Immature natural killer cell (primary cell): Measurements from ENCODE around the gene GPC6. TPM values are rescaled to one million over a fixed set of nuclear protein-coding genes. Genes with fewer than 3 reads are reported as not detected.

ENCODE experiments used
- DNase-seq, 3 donors: peaks; one replicate each; pipeline ENCODE4 v3.0.0; 2022; ENCODE audit warnings: mixed read lengths in 1 of 3
- H3K27ac Mint-ChIP-seq, 6 donors: one replicate each; pipeline ENCODE4 v1.8.0; 2020; ENCODE audit warnings: mixed read lengths in 6 of 6, mild to moderate bottlenecking in 5 of 6, inconsistent platforms in 4 of 6, moderate library complexity in 3 of 6
- H3K27me3 Mint-ChIP-seq, 3 donors: one replicate each; pipeline ENCODE4 v1.8.0; 2020 to 2021; ENCODE audit warnings: low read depth in 3 of 3, mild to moderate bottlenecking in 3 of 3, mixed read lengths in 3 of 3, moderate library complexity in 3 of 3, inconsistent platforms in 1 of 3
- H3K36me3 Mint-ChIP-seq, 3 donors: one replicate each; pipeline ENCODE4 v1.8.0; 2020; ENCODE audit warnings: mixed read lengths in 3 of 3, inconsistent platforms in 2 of 3, mild to moderate bottlenecking in 2 of 3
- H3K4me1 Mint-ChIP-seq, 2 donors: one replicate each; pipeline ENCODE4 v1.8.0; 2020; ENCODE audit warnings: inconsistent platforms in 2 of 2, mild to moderate bottlenecking in 2 of 2, mixed read lengths in 2 of 2, moderate library complexity in 1 of 2
- H3K4me3 Mint-ChIP-seq, 5 donors: one replicate each; pipeline ENCODE4 v1.8.0; 2020; ENCODE audit warnings: mild to moderate bottlenecking in 5 of 5, mixed read lengths in 5 of 5, inconsistent platforms in 3 of 5, moderate library complexity in 3 of 5
- H3K9me3 Mint-ChIP-seq, 6 donors: one replicate each; pipeline ENCODE4 v1.8.0; 2020; ENCODE audit warnings: mild to moderate bottlenecking in 6 of 6, mixed read lengths in 6 of 6, inconsistent platforms in 4 of 6, moderate library complexity in 3 of 6
- polyA plus RNA-seq, 3 donors: library from polyadenylated mRNA; unstranded; fragments of 300-500 nt; fragmentation: Illumina TruSeq; gene quantifications; one replicate each; pipeline ENCODE4 v1.2.3, GENCODE V29; 2021

GPC6 gene
- polyA plus RNA-seq, 3 donors from 2014 or later, result not detected

DNA sequence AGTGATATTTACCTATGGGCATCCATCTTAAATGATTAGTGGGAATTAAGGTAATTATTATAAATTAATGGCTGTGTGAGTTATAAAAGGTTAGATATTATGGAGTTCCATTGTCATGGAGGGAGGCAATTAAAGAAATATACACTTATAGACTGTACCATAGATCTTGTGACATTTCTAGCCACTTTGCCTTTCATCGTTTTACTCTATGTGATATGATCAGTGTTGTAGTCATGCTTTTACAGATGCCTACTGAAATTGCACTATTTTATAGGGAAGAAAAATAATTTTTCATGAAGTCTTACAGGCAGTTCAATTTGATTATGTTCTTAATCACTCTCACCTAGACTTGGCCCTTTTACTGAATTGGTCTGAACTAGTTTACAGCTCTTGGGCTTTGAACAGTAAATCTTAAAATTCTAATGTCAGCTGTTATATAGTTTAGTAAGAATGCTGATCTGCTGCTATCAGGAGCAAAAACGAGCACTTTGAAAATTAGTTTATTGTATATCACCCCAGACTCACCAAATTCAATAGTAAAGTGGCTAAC, 301.2 kb downstream of the GPC6 start:
- Mint-ChIP-seq H3K9me3 (peaks cover 0 to 3% (median 0%) of the 10 kb centered on the region in 6 donors), H3K4me1 (no peaks in the 10 kb centered on the region), H3K27ac (no peak overlapping the region), H3K27me3 (no peaks in the 10 kb centered on the region), H3K36me3 (no peaks in the 10 kb centered on the region), H3K4me3 (no peak overlapping the region)
- no peak for DNase-seq

- Mint-ChIP-seq H3K36me3 (no peaks in the 10 kb centered on the region), H3K4me1 (no peaks in the 10 kb centered on the region), H3K27ac (no peak overlapping the region), H3K4me3 (no peak overlapping the region), H3K27me3 (no peaks in the 10 kb centered on the region), H3K9me3 (peaks cover 0 to 6% (median under 1%) of the 10 kb centered on the region in 6 donors)
- no peak for DNase-seq
These were observed 303.4 kb downstream of the GPC6 start for GRCh38 chr13:93529961-93530360.

DNA sequence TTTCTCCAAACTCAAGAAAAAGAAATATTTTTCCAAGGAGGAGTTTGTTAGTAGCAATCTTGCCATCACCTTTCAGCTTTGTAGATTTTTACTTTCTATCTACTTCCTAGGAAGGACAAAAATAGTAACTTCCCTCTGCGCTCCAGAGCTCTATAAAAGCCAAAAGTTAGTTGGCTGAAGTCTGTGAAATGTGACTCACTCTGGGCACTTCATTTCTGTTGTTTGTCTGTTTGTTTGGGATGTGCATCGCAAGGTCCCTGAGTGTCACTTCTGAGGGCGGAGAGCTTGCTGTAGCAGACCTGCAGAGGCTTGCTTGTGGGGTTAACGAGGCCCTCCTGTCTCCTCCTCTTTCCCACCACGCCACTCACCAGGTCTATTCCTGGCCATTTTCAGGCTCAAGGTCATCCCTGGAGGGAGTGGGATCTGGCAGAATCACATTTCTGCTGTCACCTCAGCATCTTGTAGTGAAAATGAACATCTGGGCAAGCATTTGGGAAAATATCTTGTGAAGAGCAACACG, 307.6 kb downstream of the GPC6 start:
- Mint-ChIP-seq H3K36me3 (no peaks in the 10 kb centered on the region), H3K27me3 (no peaks in the 10 kb centered on the region), H3K4me1 (no peaks in the 10 kb centered on the region), H3K27ac (no peak overlapping the region), H3K9me3 (peaks cover 0 to 6% (median 2%) of the 10 kb centered on the region in 6 donors), H3K4me3 (no peak overlapping the region)
- DNase-seq, result no peak

DNA sequence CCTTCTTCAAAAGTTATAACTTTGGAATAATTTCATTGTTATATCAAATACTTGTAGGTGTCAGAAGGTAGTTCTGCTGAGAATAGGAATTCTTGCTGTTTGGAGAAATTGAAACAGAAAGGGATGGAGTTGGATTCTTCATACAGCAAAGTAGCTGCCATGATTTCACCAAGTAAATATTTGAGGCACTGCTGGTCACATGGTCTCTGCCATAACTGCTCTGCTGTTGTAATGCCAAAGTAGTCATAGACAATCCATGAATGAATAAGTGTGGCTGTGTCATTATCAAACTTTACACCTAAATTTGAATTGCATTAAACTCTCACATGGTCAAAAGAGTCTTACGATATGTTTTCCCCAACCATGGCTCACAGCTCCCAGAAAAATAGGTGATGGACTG, 308.6 kb downstream of the GPC6 start:
- no peaks in the 10 kb centered on the region for H3K27me3 Mint-ChIP-seq
- no peak overlapping the region for H3K27ac Mint-ChIP-seq
- peaks cover 0 to 6% (median 5%) of the 10 kb centered on the region in 6 donors for H3K9me3 Mint-ChIP-seq
- H3K4me3 Mint-ChIP-seq, result no peak overlapping the region
- H3K4me1 Mint-ChIP-seq, result no peaks in the 10 kb centered on the region
- DNase-seq, result no peak
- no peaks in the 10 kb centered on the region for H3K36me3 Mint-ChIP-seq

- no peak overlapping the region for H3K27ac Mint-ChIP-seq
- no peak for DNase-seq
- H3K27me3 Mint-ChIP-seq, result peaks cover 0 to 2% (median 0%) of the 10 kb centered on the region in 3 donors
- H3K4me1 Mint-ChIP-seq, result no peaks in the 10 kb centered on the region
- no peak overlapping the region for H3K4me3 Mint-ChIP-seq
- H3K9me3 Mint-ChIP-seq, result peaks cover 0 to 23% (median 7%) of the 10 kb centered on the region in 6 donors
- H3K36me3 Mint-ChIP-seq, result no peaks in the 10 kb centered on the region
These were observed 313.3 kb downstream of the GPC6 start for GRCh38 chr13:93539914-93540313.

GRCh38 chr13:93547886-93548285, 321.3 kb downstream of the GPC6 start:
- Mint-ChIP-seq H3K27me3 (peaks cover 0 to under 1% (median 0%) of the 10 kb centered on the region in 3 donors), H3K36me3 (no peaks in the 10 kb centered on the region), H3K27ac (no peak overlapping the region), H3K4me1 (no peaks in the 10 kb centered on the region), H3K4me3 (no peak overlapping the region), H3K9me3 (peaks cover 3 to 30% (median 9%) of the 10 kb centered on the region in 6 donors)
- DNase-seq, result no peak

- Mint-ChIP-seq H3K27me3 (no peaks in the 10 kb centered on the region), H3K9me3 (peaks cover 3 to 30% (median 9%) of the 10 kb centered on the region in 6 donors), H3K36me3 (no peaks in the 10 kb centered on the region), H3K27ac (no peak overlapping the region), H3K4me1 (no peaks in the 10 kb centered on the region), H3K4me3 (no peak overlapping the region)
- no peak for DNase-seq
These were observed 322.9 kb downstream of the GPC6 start for GRCh38 chr13:93549326-93550005.

- no peaks in the 10 kb centered on the region for H3K36me3 Mint-ChIP-seq
- no peak overlapping the region for H3K4me3 Mint-ChIP-seq
- H3K27ac Mint-ChIP-seq, result no peak overlapping the region
- H3K9me3 Mint-ChIP-seq, result peaks cover 3 to 25% (median 9%) of the 10 kb centered on the region in 6 donors
- no peaks in the 10 kb centered on the region for H3K4me1 Mint-ChIP-seq
- no peak for DNase-seq
- no peaks in the 10 kb centered on the region for H3K27me3 Mint-ChIP-seq
These were observed 323.6 kb downstream of the GPC6 start for GRCh38 chr13:93550236-93550635.

DNA sequence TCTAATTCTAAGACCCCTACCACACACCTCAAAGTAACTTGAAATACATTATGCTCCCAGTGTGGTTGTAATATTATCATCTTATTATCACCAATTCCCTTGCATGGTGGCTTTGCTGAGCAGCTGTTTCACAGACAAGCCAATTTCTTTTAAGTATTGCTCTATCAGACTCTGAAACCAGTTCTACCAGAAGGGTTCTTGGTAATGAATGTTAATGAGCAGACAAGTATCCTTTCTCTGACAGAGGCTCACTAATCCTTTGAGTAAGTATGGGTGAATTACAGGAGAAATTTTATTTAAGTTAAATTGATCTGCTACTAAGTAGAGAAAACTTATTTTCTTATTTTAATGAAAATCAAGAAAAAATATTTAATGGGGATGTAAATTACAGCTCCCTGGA, 326.0 kb downstream of the GPC6 start:
- Mint-ChIP-seq H3K9me3 (peaks cover 3 to 20% (median 4%) of the 10 kb centered on the region in 6 donors), H3K27ac (no peak overlapping the region), H3K4me1 (no peaks in the 10 kb centered on the region), H3K27me3 (peaks cover 0 to 3% (median 0%) of the 10 kb centered on the region in 3 donors), H3K36me3 (no peaks in the 10 kb centered on the region), H3K4me3 (no peak overlapping the region)
- no peak for DNase-seq

DNA sequence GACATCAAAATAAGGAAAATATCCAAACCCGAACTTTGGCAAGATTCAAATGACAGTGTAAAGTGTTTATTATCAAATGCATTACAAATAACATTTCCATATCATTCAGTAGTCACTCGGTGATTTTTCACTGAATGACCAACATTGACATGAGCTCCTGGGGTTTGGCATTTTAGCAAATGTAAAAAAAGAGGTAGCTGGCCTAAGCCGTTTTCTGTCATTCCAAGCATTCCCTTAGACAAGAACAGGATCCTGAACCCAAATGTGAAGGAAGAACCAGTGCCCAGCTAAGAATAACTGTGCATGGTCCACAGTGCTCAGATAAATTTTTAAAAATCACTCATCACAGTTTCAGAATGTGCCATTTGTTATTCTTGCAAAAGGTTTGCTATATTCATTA, 327.9 kb downstream of the GPC6 start:
- Mint-ChIP-seq H3K4me1 (no peaks in the 10 kb centered on the region), H3K36me3 (no peaks in the 10 kb centered on the region), H3K27me3 (peaks cover 0 to 3% (median 0%) of the 10 kb centered on the region in 3 donors), H3K9me3 (peaks cover 0 to 13% (median 6%) of the 10 kb centered on the region in 6 donors), H3K27ac (no peak overlapping the region), H3K4me3 (no peak overlapping the region)
- no peak for DNase-seq

- no peaks in the 10 kb centered on the region for H3K36me3 Mint-ChIP-seq
- peaks cover 0 to 3% (median 1%) of the 10 kb centered on the region in 3 donors for H3K27me3 Mint-ChIP-seq
- peaks cover 0 to 6% (median 2%) of the 10 kb centered on the region in 6 donors for H3K9me3 Mint-ChIP-seq
- no peak overlapping the region for H3K4me3 Mint-ChIP-seq
- H3K4me1 Mint-ChIP-seq, result no peaks in the 10 kb centered on the region
- no peak for DNase-seq
- H3K27ac Mint-ChIP-seq, result no peak overlapping the region
These were observed 332.0 kb downstream of the GPC6 start for GRCh38 chr13:93558637-93559036.

- H3K36me3 Mint-ChIP-seq, result no peaks in the 10 kb centered on the region
- no peak overlapping the region for H3K27ac Mint-ChIP-seq
- no peak overlapping the region for H3K4me3 Mint-ChIP-seq
- peaks cover 0 to 6% (median 2%) of the 10 kb centered on the region in 6 donors for H3K9me3 Mint-ChIP-seq
- peaks cover 0 to 3% (median 1%) of the 10 kb centered on the region in 3 donors for H3K27me3 Mint-ChIP-seq
- DNase-seq, result no peak
- no peaks in the 10 kb centered on the region for H3K4me1 Mint-ChIP-seq
These were observed 333.1 kb downstream of the GPC6 start for GRCh38 chr13:93559718-93560117.

DNA sequence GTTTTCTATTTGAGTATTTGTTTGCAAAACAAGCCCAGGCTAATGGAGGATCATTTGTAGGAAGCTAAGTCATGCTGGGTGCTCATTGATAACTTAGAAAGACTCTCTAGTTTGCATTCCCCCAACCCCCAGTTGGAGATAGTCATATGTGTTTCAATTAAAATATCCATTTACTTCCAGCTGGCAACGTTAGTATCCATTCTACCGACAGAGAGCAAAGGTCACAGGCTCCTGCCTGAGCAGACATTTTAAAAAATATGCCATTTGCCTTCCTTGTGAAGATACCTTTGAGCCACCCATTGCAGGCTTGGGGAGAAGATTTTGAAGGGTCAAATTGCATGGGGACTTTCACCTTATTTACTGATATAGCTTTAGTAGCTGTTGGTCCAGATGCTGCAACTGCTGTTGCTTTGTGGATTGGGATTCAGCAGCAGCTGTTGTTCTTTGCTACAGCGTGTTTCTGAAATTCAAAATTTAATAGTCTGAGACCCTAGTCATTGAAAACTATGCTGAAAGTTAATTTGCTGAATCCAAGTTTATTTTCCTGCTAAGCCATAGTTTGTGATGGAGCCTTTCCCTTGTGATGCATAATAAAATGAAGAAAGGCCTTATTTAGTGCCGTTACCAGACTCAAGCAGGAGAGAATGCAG, 335.1 kb downstream of the GPC6 start:
- no peak overlapping the region for H3K4me3 Mint-ChIP-seq
- H3K36me3 Mint-ChIP-seq, result no peaks in the 10 kb centered on the region
- no peak overlapping the region for H3K27ac Mint-ChIP-seq
- DNase-seq, result no peak
- peaks cover 0 to 7% (median 2%) of the 10 kb centered on the region in 6 donors for H3K9me3 Mint-ChIP-seq
- H3K4me1 Mint-ChIP-seq, result no peaks in the 10 kb centered on the region
- peaks cover 0 to 1% (median under 1%) of the 10 kb centered on the region in 3 donors for H3K27me3 Mint-ChIP-seq

- DNase-seq, result no peak
- Mint-ChIP-seq H3K27me3 (peaks cover 0 to 1% (median 0%) of the 10 kb centered on the region in 3 donors), H3K4me1 (no peaks in the 10 kb centered on the region), H3K4me3 (no peak overlapping the region), H3K36me3 (no peaks in the 10 kb centered on the region), H3K27ac (no peak overlapping the region), H3K9me3 (peaks cover 0 to 8% (median 3%) of the 10 kb centered on the region in 6 donors)
These were observed 336.1 kb downstream of the GPC6 start for GRCh38 chr13:93562676-93563075.
